GM23248 (cell line): Measurements from ENCODE around the gene GBGT1. TPM values are rescaled to one million over a fixed set of nuclear protein-coding genes. Genes with fewer than 3 reads are reported as not detected.

Experiments
- DNase-seq: peaks from one replicate; pipeline ENCODE4 v3.0.0-alpha.2; 2015
- H2AFZ ChIP-seq: fragments of 200-600 bp; sonication (generic); 2 replicates; pipeline ENCODE4 v1.6.1; 2016; ENCODE audit warnings: antibody characterized with exemption
- H3F3A ChIP-seq: fragments of 200-600 bp; sonication (generic); 2 replicates; pipeline ENCODE4 v1.6.1; 2016; ENCODE audit warnings: mild to moderate bottlenecking, antibody characterized with exemption, mixed run types; ENCODE audit not compliant: insufficient read depth
- H3K27ac ChIP-seq: fragments of 200-600 bp; sonication (generic); 2 replicates; pipeline ENCODE4 v1.5.1; 2016; ENCODE audit warnings: mild to moderate bottlenecking
- H3K27me3 ChIP-seq: fragments of 200-600 bp; sonication (generic); replicated peaks from 2 replicates; pipeline ENCODE4 v1.6.1; 2016; ENCODE audit warnings: mild to moderate bottlenecking; ENCODE audit not compliant: insufficient read depth
- H3K36me3 ChIP-seq: fragments of 200-600 bp; sonication (generic); 2 replicates; pipeline ENCODE4 v1.6.1; 2016; ENCODE audit warnings: low read depth, mild to moderate bottlenecking
- H3K4me1 ChIP-seq: fragments of 200-600 bp; sonication (generic); 2 replicates; pipeline ENCODE4 v1.6.1; 2016; ENCODE audit warnings: mild to moderate bottlenecking; ENCODE audit not compliant: insufficient read depth
- H3K4me2 ChIP-seq: fragments of 200-600 bp; sonication (generic); one replicate; pipeline ENCODE4 v1.6.1; 2016; ENCODE audit warnings: mild to moderate bottlenecking; ENCODE audit not compliant: unreplicated experiment
- H3K4me3 ChIP-seq: fragments of 200-600 bp; sonication (generic); 2 replicates; pipeline ENCODE4 v1.5.1; 2016; ENCODE audit warnings: mild to moderate bottlenecking
- H3K79me2 ChIP-seq: fragments of 200-600 bp; sonication (generic); 2 replicates; pipeline ENCODE4 v1.6.1; 2016; ENCODE audit warnings: mild to moderate bottlenecking; ENCODE audit not compliant: insufficient read depth
- H3K9ac ChIP-seq: fragments of 200-600 bp; sonication (generic); 2 replicates; pipeline ENCODE4 v1.6.1; 2016; ENCODE audit warnings: mild to moderate bottlenecking
- H3K9me2 ChIP-seq: fragments of 200-600 bp; sonication (generic); 2 replicates; pipeline ENCODE4 v1.6.1; 2016; ENCODE audit warnings: mixed run types, mild to moderate bottlenecking, moderate library complexity; ENCODE audit not compliant: insufficient read depth
- H3K9me3 ChIP-seq: fragments of 200-600 bp; sonication (generic); one replicate; pipeline ENCODE4 v1.6.1; 2017; ENCODE audit warnings: low read depth
- H4K20me1 ChIP-seq: fragments of 200-600 bp; sonication (generic); 2 replicates; pipeline ENCODE4 v1.6.0; 2016; ENCODE audit not compliant: insufficient read depth
- EZH2 ChIP-seq: fragments of 200-600 bp; sonication (generic); IDR thresholded peaks from 2 replicates; pipeline ENCODE4 v1.6.1; 2018; ENCODE audit warnings: antibody characterized with exemption, mild to moderate bottlenecking; ENCODE audit not compliant: insufficient read depth, poor library complexity, severe bottlenecking
- EZH2phosphoT487 ChIP-seq: fragments of 200-600 bp; sonication (generic); IDR thresholded peaks from 2 replicates; pipeline ENCODE4 v1.6.1; 2018; ENCODE audit warnings: antibody characterized with exemption, moderate library complexity, mild to moderate bottlenecking, low read depth; ENCODE audit not compliant: insufficient read depth
- WGBS, 2 experiments: methylation state at CpG; one replicate each; pipeline ENCODE4 v1.1.6; 2015 to 2017; ENCODE audit warnings: low lambda C conversion rate in 2 of 2, low coverage in 1 of 2; ENCODE audit errors: missing lambda C conversion rate in 2 of 2; 5-methylcytosine and 5-hydroxymethylcytosine counted together
- in situ Hi-C: fragments of 300-500 bp; cut with MboI; formaldehyde crosslinking; loops from 2 replicates; pipeline ENCODE4 v1.15.0; 2020
- polyA plus RNA-seq: library from polyadenylated mRNA; unstranded; fragments of >200 nt; fragmentation: Nextera tagmentation; extraction: Ambion mirVana; gene quantifications from 2 replicates; pipeline ENCODE4 v1.2.1, GENCODE V29; 2016
- total RNA-seq: library from RNA; depleted of rRNA; stranded (reverse); fragments of >200 nt; shearing (Covaris generic); gene quantifications from 2 replicates; pipeline ENCODE4 v1.2.3, GENCODE V29; 2014

The GBGT1 gene
- total and polyA plus RNA-seq, 2 experiments from 2014 or later = 0.95 to 3.1 TPM

DNA sequence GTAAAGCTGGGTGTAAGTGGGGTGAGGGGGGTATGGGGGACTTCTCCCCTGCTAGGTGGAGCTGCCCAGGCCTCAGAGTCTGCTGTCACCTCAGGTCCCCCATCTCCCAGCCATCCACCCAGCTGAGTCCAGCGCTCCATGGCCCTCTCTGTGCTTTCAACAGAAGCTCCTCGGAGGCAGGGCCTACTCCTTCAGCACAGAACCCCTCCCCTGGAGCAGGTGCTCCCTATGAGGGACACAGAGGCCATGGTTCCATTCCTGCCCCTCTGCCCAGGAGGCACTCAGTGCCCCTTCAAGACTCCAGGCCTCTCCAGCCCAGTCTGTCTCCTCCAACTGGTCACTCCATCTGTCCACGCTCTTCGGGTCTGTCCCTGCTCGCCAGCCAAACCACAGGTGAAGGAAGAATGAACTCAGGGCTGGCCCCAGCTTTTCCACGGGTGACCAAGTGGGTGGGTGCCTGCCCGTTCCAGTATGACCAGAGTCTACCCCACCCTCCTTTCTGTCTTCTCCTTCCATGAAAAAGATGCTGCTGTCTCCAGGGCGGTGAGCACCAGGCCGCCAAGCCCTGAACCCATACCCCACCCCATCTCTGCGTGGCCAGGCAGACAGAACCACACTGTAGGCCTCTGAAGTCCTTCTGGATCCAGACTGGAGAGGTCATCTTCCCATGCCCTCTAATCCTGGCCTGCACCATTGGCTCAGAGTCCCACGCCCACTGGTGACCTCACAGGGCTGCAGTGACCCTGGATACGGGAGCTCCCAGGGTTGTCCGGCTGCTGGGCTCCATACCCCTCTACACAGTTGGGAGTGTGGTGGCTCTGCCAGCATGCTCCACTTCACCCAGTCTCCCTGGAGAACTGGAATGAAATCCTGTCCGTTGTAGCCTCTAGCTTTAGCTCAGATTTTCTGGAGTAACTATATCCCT is 11.9 kb downstream of the GBGT1 start:
- no peaks in the 10 kb centered on the region for H4K20me1 ChIP-seq
- WGBS, 2 experiments = 82 to 83% methylated on average over 13 to 14 of the region's 14 CpGs
- H3K9ac ChIP-seq = no peak overlapping the region
- H3K4me3 ChIP-seq = no peak overlapping the region
- no peak for DNase-seq
- H3K9me2 ChIP-seq = no peaks in the 10 kb centered on the region
- in situ Hi-C loops = no loop called here
- no peak overlapping the region for H2AFZ ChIP-seq
- peaks cover 5% of the 10 kb centered on the region; the same call in 1 of the 2 replicates for H3K79me2 ChIP-seq
- 0 out of 2 replicates have a peak, but pooled peaks cover 6% of the 10 kb centered on the region for H3F3A ChIP-seq
- H3K4me1 ChIP-seq = no peaks in the 10 kb centered on the region
- no peaks in the 10 kb centered on the region for H3K27me3 ChIP-seq
- no peak overlapping the region for H3K27ac ChIP-seq
- no peak for TF ChIP-seq EZH2phosphoT487
- no peak for TF ChIP-seq EZH2
- H3K9me3 ChIP-seq = no peaks in the 10 kb centered on the region
- H3K36me3 ChIP-seq = no peaks in the 10 kb centered on the region
- no peak overlapping the region for H3K4me2 ChIP-seq

DNA sequence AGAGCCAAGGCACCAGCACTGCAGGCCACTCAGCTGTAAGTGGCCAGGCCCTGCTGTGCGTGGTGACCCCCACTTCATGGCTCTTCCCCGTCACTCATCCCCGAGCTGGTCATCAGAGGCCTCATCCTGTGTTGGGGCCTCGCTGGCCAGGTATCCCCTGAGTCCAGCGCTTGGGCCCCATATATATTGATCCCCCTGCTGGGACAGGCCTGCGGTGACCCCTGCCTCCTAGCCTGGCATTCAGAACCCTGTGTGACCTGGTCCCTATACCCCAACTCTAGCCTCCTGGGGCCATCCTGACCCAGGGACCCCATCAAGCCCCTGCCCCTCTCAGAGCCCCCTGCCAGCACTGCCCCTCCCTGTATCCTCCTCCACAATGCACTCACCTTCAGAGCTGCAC is 12.7 kb downstream of the GBGT1 start:
- Histone ChIP-seq H3K4me3 (no peak overlapping the region), H3K4me2 (no peak overlapping the region), H3K36me3 (no peaks in the 10 kb centered on the region), H3K9ac (no peak overlapping the region), H3K27me3 (no peaks in the 10 kb centered on the region), H4K20me1 (no peaks in the 10 kb centered on the region), H3K9me2 (no peaks in the 10 kb centered on the region), H3F3A (0 out of 2 replicates have a peak, but pooled peaks cover 6% of the 10 kb centered on the region), H3K4me1 (no peaks in the 10 kb centered on the region), H3K79me2 (peaks cover 10% of the 10 kb centered on the region), H3K27ac (no peak overlapping the region), H2AFZ (no peak overlapping the region), H3K9me3 (no peaks in the 10 kb centered on the region)
- in situ Hi-C loops = no loop called here
- 92 to 96% methylated on average over 6 of the region's 6 CpGs for WGBS, 2 experiments
- DNase-seq = no peak
- no peak for TF ChIP-seq EZH2
- no peak for TF ChIP-seq EZH2phosphoT487

DNA sequence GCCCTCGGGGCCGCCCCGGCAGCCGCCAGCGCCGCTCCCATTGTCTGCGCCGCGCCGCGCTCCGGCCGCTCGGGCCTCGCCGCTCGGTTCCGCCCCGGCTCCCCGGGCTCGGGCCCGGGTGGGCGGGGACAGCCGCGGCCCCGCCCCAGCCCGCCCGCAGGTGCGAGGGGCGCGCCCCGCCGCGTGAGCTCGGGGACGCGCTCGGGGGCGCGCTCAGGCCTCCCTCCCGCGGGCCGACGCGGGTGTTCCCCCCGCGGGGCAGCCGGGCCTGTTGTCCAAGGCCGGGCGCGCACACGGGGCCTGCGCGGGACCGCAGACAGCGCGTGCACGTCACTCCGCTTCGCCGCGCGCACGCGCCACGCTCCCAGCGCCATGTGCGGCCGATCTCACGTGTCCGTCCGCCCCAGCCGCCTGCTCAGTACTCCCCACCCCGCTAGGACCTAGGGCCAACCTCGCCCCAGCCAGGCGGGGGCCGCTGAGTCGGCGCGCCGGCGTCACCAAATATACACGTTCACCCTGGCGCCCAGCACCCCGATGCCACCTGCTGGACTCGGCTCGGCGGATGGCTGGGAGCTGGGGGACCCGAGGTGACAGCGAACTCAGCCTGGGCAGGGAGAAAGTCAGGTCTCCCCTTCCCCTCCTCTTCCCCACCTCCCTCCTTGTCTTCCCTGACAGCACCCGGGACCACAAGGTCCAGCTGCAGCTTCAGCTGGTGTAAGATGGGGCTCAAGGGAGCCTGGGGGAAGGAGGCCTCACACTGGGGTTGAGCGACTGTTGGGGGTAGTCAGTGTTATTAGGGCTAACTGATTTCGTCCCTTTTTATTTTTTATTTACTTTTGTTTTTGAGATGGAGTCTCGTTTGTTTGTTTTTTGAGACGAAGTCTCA is 14.3 kb downstream of the GBGT1 start:
- Histone ChIP-seq H2AFZ (peak overlapping the region; percentile 82), H3K9ac (peak overlapping the region; percentile 80)

More for the DNA sequence above, 14.3 kb downstream of the GBGT1 start:
- peaks cover 5% of the 10 kb centered on the region for H3K4me1 ChIP-seq
- no peaks in the 10 kb centered on the region for H3K27me3 ChIP-seq
- H3K36me3 ChIP-seq = no peaks in the 10 kb centered on the region
- H3K79me2 ChIP-seq = peaks cover 24% of the 10 kb centered on the region
- H3K4me3 ChIP-seq = peak overlapping the region; percentile 80
- H3F3A ChIP-seq = 0 out of 2 replicates have a peak, but pooled peaks cover 6% of the 10 kb centered on the region
- in situ Hi-C loops = loop anchor here (5.0 to 10.0 kb wide), 2 partner anchors 42 to 105 kb away; no protein-coding TSS in a partner anchor
- no peaks in the 10 kb centered on the region for H3K9me2 ChIP-seq
- DNase-seq = peak; percentile 96
- no peaks in the 10 kb centered on the region for H3K9me3 ChIP-seq
- peak overlapping the region; percentile 66 for H3K27ac ChIP-seq
- WGBS, 2 experiments = 2 to 3% methylated on average over 52 to 55 of the region's 95 CpGs
- H3K4me2 ChIP-seq = peak overlapping the region; percentile 74
- no peaks in the 10 kb centered on the region for H4K20me1 ChIP-seq
- TF ChIP-seq EZH2 (no peak), EZH2phosphoT487 (no peak)
